ENCODE data around the gene ADAM15.

The ADAM15 gene

GRCh38 chr1:155033524-155033923, 17.6 kb upstream of the ADAM15 start, which contains the start of the genes DCST1 and DCST2:
Gene DCST1 (plus strand): TSS chr1:155033824. CDS start chr1:155034037, 213 bp downstream.
Gene DCST2 (minus strand): TSS chr1:155033781. CDS start chr1:155033701, 80 bp downstream.
- DNase-seq (ENCODE audit: extremely low spot score), result no peak
- ChIA-PET POLR2A (no interaction called here), CTCF (interaction anchor here (0.6 to 3.5 kb wide), 2 partner anchors 13 to 16 kb away, joined by 5 to 12 read pairs; no protein-coding TSS in a partner anchor)
- TF ChIP-seq FOXA1 (IDR thresholded peaks at IDR 0.05) (no peak), PKNOX1 (IDR thresholded peaks at IDR 0.05) (no peak), L3MBTL2 (conservative IDR thresholded peaks at IDR 0.05) (no peak), FOXK2 (IDR thresholded peaks at IDR 0.05) (no peak), ELF4 (IDR thresholded peaks at IDR 0.05) (no peak), TARDBP (IDR thresholded peaks at IDR 0.05) (no peak), FOXM1 (IDR thresholded peaks at IDR 0.05; ENCODE audit: borderline replicate concordance) (no peak), BHLHE40 (IDR thresholded peaks at IDR 0.05; ENCODE audit: borderline replicate concordance) (no peak), ZNF384 (IDR thresholded peaks at IDR 0.05) (no peak), CTBP1 (IDR thresholded peaks at IDR 0.05; ENCODE audit: borderline replicate concordance) (no peak), SUZ12 (IDR thresholded peaks at IDR 0.05) (no peak), HDGF (IDR thresholded peaks at IDR 0.05; ENCODE audit: borderline replicate concordance) (no peak), NFRKB (IDR thresholded peaks at IDR 0.05) (no peak), ARNT (IDR thresholded peaks at IDR 0.05) (no peak), LEF1 (IDR thresholded peaks at IDR 0.05; ENCODE audit: borderline replicate concordance) (no peak), SP1 (IDR thresholded peaks at IDR 0.05) (no peak)

GRCh38 chr1:155034318-155035208, 16.6 kb upstream of the ADAM15 start:
- POLR2A ChIA-PET, result no interaction called here
- TF ChIP-seq ELF4 (IDR thresholded peaks at IDR 0.05) (no peak), LEF1 (IDR thresholded peaks at IDR 0.05; ENCODE audit: borderline replicate concordance) (no peak), FOXM1 (IDR thresholded peaks at IDR 0.05; ENCODE audit: borderline replicate concordance) (no peak), PKNOX1 (IDR thresholded peaks at IDR 0.05) (no peak), SUZ12 (IDR thresholded peaks at IDR 0.05) (no peak), SP1 (IDR thresholded peaks at IDR 0.05) (no peak), FOXK2 (IDR thresholded peaks at IDR 0.05) (no peak), ARNT (IDR thresholded peaks at IDR 0.05) (no peak), NFRKB (IDR thresholded peaks at IDR 0.05) (no peak), CTBP1 (IDR thresholded peaks at IDR 0.05; ENCODE audit: borderline replicate concordance) (no peak)
- CTCF ChIA-PET, result interaction anchor here (3.5 kb wide), 1 partner anchor 17 kb away, joined by 12 read pairs; no protein-coding TSS in a partner anchor
- DNase-seq (ENCODE audit: extremely low spot score), result no peak

DNA sequence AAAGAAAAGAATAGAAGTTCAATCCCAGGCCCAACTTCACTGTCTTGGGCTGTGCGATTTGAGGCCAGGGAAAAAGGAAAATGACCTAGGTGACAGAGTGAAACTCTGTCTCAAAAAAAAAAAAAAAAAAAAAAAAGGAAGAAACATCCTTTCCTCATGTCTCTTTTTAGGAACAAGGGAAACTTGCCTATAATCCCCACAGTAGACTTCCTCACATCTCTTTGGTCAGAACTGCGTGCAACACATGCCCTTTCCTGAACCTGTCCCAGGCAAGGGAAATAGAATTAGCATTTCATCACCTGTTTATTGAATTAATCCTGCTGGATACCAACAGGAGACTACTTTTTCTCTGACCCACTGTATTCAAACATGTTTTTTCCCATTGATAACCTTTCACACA, 15.2 kb upstream of the ADAM15 start:
- ChIA-PET CTCF (interaction anchor here (1.2 to 3.5 kb wide), 2 partner anchors 9 to 18 kb away, joined by 3 to 12 read pairs; no protein-coding TSS in a partner anchor), POLR2A (no interaction called here)
- no peak for TF ChIP-seq TARDBP (IDR thresholded peaks at IDR 0.05)
- TF ChIP-seq HDGF (IDR thresholded peaks at IDR 0.05; ENCODE audit: borderline replicate concordance), result no peak
- no peak for TF ChIP-seq FOXK2 (IDR thresholded peaks at IDR 0.05)
- TF ChIP-seq CTBP1 (IDR thresholded peaks at IDR 0.05; ENCODE audit: borderline replicate concordance), result no peak
- no peak for TF ChIP-seq PKNOX1 (IDR thresholded peaks at IDR 0.05)
- TF ChIP-seq NFRKB (IDR thresholded peaks at IDR 0.05), result no peak
- TF ChIP-seq FOXM1 (IDR thresholded peaks at IDR 0.05; ENCODE audit: borderline replicate concordance), result no peak
- no peak for TF ChIP-seq SUZ12 (IDR thresholded peaks at IDR 0.05)
- TF ChIP-seq SP1 (IDR thresholded peaks at IDR 0.05), result no peak
- no peak for TF ChIP-seq ARNT (IDR thresholded peaks at IDR 0.05)
- no peak for TF ChIP-seq ELF4 (IDR thresholded peaks at IDR 0.05)
- no peak for TF ChIP-seq FOXA1 (IDR thresholded peaks at IDR 0.05)
- TF ChIP-seq BHLHE40 (IDR thresholded peaks at IDR 0.05; ENCODE audit: borderline replicate concordance), result no peak
- no peak for TF ChIP-seq L3MBTL2 (conservative IDR thresholded peaks at IDR 0.05)
- TF ChIP-seq LEF1 (IDR thresholded peaks at IDR 0.05; ENCODE audit: borderline replicate concordance), result no peak
- no peak for TF ChIP-seq ZNF384 (IDR thresholded peaks at IDR 0.05)
- DNase-seq (ENCODE audit: extremely low spot score), result no peak

- no peak for DNase-seq (ENCODE audit: extremely low spot score)
- TF ChIP-seq FOXK2 (IDR thresholded peaks at IDR 0.05) (no peak), NFRKB (IDR thresholded peaks at IDR 0.05) (no peak), L3MBTL2 (conservative IDR thresholded peaks at IDR 0.05) (no peak), FOXM1 (IDR thresholded peaks at IDR 0.05; ENCODE audit: borderline replicate concordance) (no peak), FOXA1 (IDR thresholded peaks at IDR 0.05) (no peak), LEF1 (IDR thresholded peaks at IDR 0.05; ENCODE audit: borderline replicate concordance) (no peak), HDGF (IDR thresholded peaks at IDR 0.05; ENCODE audit: borderline replicate concordance) (no peak), ELF4 (IDR thresholded peaks at IDR 0.05) (no peak), SP1 (IDR thresholded peaks at IDR 0.05) (no peak), BHLHE40 (IDR thresholded peaks at IDR 0.05; ENCODE audit: borderline replicate concordance) (no peak), TARDBP (IDR thresholded peaks at IDR 0.05) (no peak), ARNT (IDR thresholded peaks at IDR 0.05) (no peak), CTBP1 (IDR thresholded peaks at IDR 0.05; ENCODE audit: borderline replicate concordance) (no peak), ZNF384 (IDR thresholded peaks at IDR 0.05) (no peak), PKNOX1 (IDR thresholded peaks at IDR 0.05) (no peak), SUZ12 (IDR thresholded peaks at IDR 0.05) (no peak)
- POLR2A ChIA-PET, result interaction anchor here (1.5 kb wide), 1 partner anchor 37 kb away, joined by 4 read pairs; no protein-coding TSS in a partner anchor
- CTCF ChIA-PET, result interaction anchor here (0.5 to 1.4 kb wide), 2 partner anchors 13 to 20 kb away, joined by 3 to 4 read pairs; no protein-coding TSS in a partner anchor
Observed at GRCh38 chr1:155037043-155037442, 14.1 kb upstream of the ADAM15 start.

Measured in HEK293T (cell line).